ENCODE measurements around the gene FGD2.
"Not testable (repeated sequence)": the region's sequence is repeated elsewhere in the genome, so short reads cannot be mapped to it uniquely, and the experiment has no call there.

Gene FGD2

GRCh38 chr6:37058984-37059343 is 53.5 kb downstream of the FGD2 start:
- DNase-seq (ENCODE audit: low spot score): not testable (repeated sequence)

- DNase-seq (ENCODE audit: low spot score): no peak
Observed at GRCh38 chr6:37059344-37060194, 54.1 kb downstream of the FGD2 start.

GRCh38 chr6:37060195-37060559 is 54.7 kb downstream of the FGD2 start:
- no peak for DNase-seq (ENCODE audit: low spot score)

GRCh38 chr6:37061157-37061804 is 55.8 kb downstream of the FGD2 start:
- DNase-seq (ENCODE audit: low spot score): no peak

GRCh38 chr6:37062424-37062823 is 57.0 kb downstream of the FGD2 start:
- DNase-seq (ENCODE audit: low spot score): no peak

DNA sequence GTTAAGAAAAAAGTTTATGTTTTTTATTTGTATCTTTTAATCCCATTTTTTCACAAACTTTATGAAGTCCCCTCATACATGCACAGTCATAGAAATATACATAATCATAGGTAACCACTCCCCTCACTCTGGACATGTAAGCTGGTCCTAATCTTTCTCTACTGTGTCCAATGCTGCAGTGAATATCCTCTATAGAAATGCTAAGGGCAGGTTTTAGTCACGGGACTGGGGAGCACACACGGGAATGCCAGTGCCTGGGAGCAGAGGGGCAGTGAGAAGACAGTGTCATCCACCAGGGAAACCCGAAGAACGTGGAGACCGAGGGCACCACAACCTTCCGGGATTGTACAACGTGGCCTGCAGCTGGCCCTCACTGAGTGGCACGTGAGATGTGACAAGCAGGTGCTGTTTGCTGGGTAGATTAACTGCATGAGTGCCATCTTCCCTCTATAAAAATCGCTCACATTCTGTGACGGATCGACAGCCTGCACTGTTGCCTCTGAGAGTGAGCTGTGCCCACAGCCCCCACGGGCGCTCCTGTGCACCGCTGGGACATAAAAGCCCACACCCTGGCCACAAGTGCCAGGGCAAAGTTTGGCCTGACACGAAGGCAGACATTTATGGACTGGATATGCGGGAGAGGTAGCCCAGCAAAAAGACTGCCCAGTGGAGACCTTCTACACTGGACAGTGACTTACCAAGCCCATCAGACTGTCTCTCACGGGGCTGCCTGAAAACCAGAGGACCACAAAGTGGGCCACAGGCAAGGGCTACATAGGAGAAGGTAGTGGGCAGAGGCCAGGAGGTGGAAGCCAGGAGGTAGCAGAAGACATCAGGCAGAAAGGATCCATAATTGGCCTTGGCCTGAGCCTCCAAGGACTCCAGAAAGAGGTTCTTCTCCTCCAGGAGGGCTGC is 63.2 kb downstream of the FGD2 start:
- no peak for DNase-seq (ENCODE audit: low spot score)

DNA sequence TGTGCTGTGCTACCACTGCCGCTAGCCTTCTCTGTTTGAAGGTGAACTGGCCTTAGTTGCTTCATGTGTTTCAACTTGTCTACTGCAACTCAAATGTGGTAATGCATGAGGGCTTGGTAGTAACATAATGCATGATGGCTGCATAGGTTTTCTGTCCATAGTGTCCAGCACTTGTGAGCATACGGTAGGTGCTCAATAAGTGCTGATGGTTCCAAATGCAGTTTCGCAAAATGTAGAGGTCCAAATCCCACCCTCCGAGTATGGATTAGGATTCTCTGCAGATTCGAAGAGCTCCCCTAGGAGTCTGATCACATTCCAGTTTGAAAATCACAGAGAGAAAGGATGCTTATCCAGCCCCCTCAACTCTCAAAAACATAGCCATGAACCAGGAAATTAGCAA is 64.2 kb downstream of the FGD2 start:
- no peak for DNase-seq (ENCODE audit: low spot score)

- DNase-seq (ENCODE audit: low spot score): no peak
Observed at GRCh38 chr6:37072526-37072925, 67.1 kb downstream of the FGD2 start.

DNA sequence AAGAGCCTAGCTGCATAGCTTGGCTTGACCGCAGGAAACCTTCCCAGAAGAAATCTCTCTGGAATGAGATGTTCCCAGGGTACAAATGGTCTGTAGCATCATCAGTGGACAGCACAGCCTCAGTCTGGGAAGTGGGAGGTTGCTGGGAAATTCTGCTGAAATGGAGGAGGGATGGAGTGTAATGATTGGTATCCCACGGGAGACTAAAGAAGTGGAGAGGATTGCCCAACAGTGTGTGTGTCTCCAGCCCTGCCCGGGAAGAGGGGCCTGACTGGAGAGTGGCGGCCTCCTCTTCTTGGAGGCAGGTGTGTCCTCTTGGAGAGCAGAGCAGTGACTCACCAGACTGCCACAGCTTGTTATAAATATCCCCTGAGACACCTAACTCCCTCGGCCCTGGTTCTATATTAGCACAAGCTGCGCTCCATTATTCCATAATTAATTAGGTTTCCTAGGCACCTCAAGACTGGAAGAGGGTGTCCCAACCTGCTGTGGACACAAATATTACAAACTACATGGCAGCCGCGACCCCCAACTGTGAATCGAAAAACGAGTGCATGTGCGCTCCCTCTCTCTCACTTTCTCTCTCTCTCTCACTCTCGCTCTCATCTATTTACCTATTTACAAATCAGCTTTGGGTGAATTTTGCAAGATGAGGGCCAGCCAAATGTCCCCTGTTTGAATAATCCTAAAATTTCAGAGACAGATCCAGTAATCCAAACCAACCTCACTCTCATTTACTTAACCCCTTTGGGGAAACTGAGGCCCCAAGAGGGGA is 68.8 kb downstream of the FGD2 start:
- no peak for DNase-seq (ENCODE audit: low spot score)

DNA sequence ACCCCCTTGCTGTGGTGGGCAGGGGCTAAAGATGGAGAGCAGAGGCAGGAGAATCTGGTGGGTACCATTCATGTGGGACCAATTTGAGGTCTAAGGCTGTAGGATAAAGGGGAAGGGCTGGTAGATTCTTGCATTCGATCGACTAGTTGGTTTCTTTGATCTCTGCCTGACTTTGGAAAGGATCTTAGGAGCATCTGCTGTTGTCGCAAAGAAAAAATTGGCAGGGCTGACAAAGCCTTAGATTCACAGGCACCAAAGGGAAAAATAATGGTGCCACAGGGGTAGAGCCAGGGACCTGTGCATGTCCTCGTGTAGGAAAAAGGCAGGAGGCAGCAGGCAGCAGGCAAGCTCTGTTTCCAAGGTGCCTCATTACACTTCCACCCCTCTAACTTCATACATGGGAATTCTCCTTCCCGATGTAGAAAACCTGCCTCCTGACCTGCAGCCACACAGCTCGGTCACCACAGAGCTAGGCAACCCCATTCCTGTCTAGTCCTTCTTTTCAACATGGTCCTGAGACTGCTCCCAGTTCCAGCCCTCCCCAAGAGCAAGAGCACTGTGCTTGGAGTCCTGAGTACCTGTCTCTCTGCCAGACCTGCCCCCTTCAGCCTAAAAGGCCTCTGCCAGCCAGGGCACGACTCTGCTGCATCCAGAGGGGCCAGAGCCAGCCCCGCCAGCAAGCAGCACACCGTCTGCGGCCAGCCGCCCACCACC is 71.9 kb downstream of the FGD2 start:
- no peak for DNase-seq (ENCODE audit: low spot score)

GRCh38 chr6:37077905-37078296 is 72.4 kb downstream of the FGD2 start:
- no peak for DNase-seq (ENCODE audit: low spot score)

Data from CD4-positive, alpha-beta T cell treated with Interleukin-6 at 100 ng/mL for 8 hours (primary cell).